ENCODE data around the gene SNUPN. TPM values are rescaled to one million over a fixed set of nuclear protein-coding genes. Genes with fewer than 3 reads are reported as not detected.
"Not testable (repeated sequence)": the region's sequence is repeated elsewhere in the genome, so short reads cannot be mapped to it uniquely, and the experiment has no call there.

Gene SNUPN
- total RNA-seq, 2 donors from 2014 or later: 13.7 to 17.3 TPM

GRCh38 chr15:75596703-75597345 lies 28.7 kb downstream of the SNUPN start:
- H3K27me3 ChIP-seq: no peaks in the 10 kb centered on the region
- peaks cover 0 to 9% of the 10 kb centered on the region in 2 donors for H3K4me1 ChIP-seq
- peaks cover 47% of the 10 kb centered on the region for H3K36me3 ChIP-seq
- TF ChIP-seq CTCF (IDR thresholded peaks at IDR 0.05): no peak
- no peak overlapping the region for H3K27ac ChIP-seq
- no peak for DNase-seq (ENCODE audit: low spot score)
- H3K4me3 ChIP-seq: no peak overlapping the region
- no peaks in the 10 kb centered on the region for H3K9me3 ChIP-seq

- TF ChIP-seq CTCF (IDR thresholded peaks at IDR 0.05): no peak
- no peaks in the 10 kb centered on the region for H3K27me3 ChIP-seq
- no peak for DNase-seq (ENCODE audit: low spot score)
- no peak overlapping the region for H3K27ac ChIP-seq
- peaks cover 27% of the 10 kb centered on the region for H3K36me3 ChIP-seq
- H3K4me1 ChIP-seq: peaks cover 0 to 9% of the 10 kb centered on the region in 2 donors
- H3K9me3 ChIP-seq: no peaks in the 10 kb centered on the region
- no peak overlapping the region for H3K4me3 ChIP-seq
Measured at GRCh38 chr15:75594276-75594675, 31.2 kb downstream of the SNUPN start.

GRCh38 chr15:75591655-75592364 lies 33.7 kb downstream of the SNUPN start:
- no peaks in the 10 kb centered on the region for H3K4me1 ChIP-seq
- H3K9me3 ChIP-seq: no peaks in the 10 kb centered on the region
- H3K36me3 ChIP-seq: peaks cover 9% of the 10 kb centered on the region
- H3K4me3 ChIP-seq: no peak overlapping the region
- no peak for DNase-seq (ENCODE audit: low spot score)
- no peak for TF ChIP-seq CTCF (IDR thresholded peaks at IDR 0.05)
- no peaks in the 10 kb centered on the region for H3K27me3 ChIP-seq
- H3K27ac ChIP-seq: no peak overlapping the region

GRCh38 chr15:75590239-75590638 lies 35.3 kb downstream of the SNUPN start:
- Histone ChIP-seq H3K36me3 (no peaks in the 10 kb centered on the region), H3K4me3 (no peak overlapping the region), H3K4me1 (no peaks in the 10 kb centered on the region), H3K9me3 (no peaks in the 10 kb centered on the region), H3K27ac (no peak overlapping the region), H3K27me3 (no peaks in the 10 kb centered on the region)
- no peak for DNase-seq (ENCODE audit: low spot score)
- TF ChIP-seq CTCF (IDR thresholded peaks at IDR 0.05): no peak

GRCh38 chr15:75589071-75589470 lies 36.5 kb downstream of the SNUPN start:
- H3K27me3 ChIP-seq: no peaks in the 10 kb centered on the region
- H3K4me3 ChIP-seq: no peak overlapping the region
- no peaks in the 10 kb centered on the region for H3K4me1 ChIP-seq
- DNase-seq (ENCODE audit: low spot score): no peak
- no peaks in the 10 kb centered on the region for H3K9me3 ChIP-seq
- no peaks in the 10 kb centered on the region for H3K36me3 ChIP-seq
- no peak overlapping the region for H3K27ac ChIP-seq
- no peak for TF ChIP-seq CTCF (IDR thresholded peaks at IDR 0.05)

GRCh38 chr15:75586422-75586821 lies 39.1 kb downstream of the SNUPN start:
- H3K27me3 ChIP-seq; H3K4me3 ChIP-seq; DNase-seq (ENCODE audit: low spot score); H3K27ac ChIP-seq; H3K9me3 ChIP-seq; H3K4me1 ChIP-seq; H3K36me3 ChIP-seq: not testable (repeated sequence)
